NCI-H1048 (cell line): ENCODE results near the gene PARD3B.
"Not testable (repeated sequence)": the region's sequence is repeated elsewhere in the genome, so short reads cannot be mapped to it uniquely, and the experiment has no call there.

ENCODE experiments used
- DNase-seq: peaks from one replicate; lab custom pipeline; 2025; lab: John Stamatoyannopoulos, UW

Gene PARD3B

DNA sequence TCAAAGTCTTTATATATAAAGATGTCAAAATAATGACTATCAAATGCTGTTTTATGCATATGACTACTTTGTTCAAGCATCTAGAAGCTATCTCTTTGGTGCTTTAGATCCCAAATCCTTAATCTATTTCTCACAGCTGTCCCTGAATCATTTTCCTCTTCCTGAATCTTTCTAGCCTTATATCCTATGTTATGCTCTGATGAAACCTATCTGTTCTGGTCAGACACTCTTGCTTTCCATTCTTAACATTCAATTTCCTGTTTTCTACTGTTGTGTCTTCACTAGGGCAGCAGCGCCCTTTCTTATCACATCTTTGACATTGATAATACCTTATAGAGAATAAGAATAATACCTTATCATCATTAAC is 6.3 kb upstream of the PARD3B start:
- no peak for DNase-seq

DNA sequence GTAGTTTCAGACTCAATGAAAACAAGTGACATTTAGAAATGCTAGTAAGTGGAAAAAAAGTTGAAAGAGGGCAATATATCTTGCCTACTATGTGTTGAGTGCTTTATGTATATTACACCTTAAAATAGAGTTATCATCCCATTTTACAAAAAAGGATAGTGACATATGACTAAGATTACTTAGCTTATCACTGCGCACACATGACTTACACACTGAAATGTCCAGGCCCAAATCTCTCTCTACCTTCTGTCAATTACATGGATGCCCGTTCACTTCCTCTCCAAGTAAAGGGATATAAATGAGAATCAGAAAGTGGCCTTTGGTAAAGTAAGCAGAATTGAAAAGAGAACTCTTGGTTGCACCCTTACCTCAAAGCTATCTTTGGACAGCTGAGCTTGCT is 3.6 kb upstream of the PARD3B start:
- DNase-seq: no peak

DNA sequence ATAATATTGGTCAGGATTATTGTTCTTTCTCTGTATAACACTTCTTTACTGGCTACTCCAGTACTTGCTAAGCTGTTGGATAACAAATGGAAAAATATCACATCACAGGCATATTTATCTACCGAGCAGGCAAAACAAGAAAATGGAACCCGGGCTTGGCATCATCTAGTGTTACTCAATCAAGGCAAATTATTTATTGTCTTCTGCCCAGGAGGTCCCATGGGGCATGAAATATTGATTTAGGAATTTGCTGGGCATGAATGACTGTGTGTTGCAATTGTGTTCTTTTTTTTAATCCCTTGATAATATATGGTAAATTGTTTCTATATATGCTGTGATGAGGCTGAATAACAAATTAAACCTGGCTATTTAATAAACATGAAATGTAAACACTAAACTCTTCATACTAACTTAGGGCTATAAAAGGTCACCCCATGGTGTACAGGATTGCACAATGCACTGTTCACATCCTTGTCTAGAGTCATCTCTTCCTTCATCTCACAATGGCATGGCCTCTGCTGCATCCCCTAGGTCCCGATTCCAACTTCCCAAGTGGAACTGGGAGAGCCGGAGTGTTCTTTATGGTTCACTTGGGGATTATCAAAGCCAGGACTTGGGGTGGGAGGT is 2.2 kb upstream of the PARD3B start:
- no peak for DNase-seq

DNA sequence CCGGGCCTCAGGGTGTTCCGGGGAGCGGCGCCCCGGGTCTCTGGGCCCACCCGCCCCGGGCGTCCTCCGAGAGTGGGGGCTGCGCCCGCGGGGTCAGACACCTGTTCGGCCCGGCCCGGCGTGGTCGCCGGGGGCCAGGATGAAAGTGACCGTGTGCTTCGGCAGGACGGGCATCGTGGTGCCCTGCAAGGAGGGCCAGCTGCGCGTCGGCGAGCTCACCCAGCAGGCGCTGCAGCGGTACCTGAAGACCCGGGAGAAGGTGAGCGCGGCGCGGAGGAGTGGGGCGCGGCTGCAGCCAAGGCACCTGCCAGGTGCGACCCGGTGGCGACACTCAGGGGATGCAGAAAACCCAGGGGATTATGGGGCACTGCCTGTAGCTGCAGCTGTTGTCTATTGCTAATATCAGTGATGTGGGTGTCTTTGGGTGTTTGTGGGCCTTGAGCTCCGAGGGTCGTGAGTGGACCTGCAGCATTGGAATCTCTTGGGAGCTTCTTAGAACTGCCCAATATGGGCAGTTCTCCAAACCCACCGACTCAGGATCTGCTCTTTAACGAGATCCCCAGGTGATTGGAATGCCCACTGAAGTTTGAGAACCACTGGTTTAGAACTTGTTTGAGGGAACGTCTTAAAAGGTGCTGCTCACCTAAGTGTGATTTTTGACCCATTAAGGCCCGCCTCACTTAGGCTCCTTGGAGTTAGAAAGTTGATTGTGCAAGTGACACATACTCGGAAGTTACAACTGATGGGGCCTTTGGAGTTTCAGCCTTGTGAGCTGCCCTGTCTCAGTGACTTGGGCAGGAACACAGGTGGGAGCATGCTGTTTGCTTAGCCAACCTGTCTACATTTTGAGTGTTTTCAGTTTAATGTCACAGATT is 823 bp downstream of the PARD3B start:
- no peak for DNase-seq

DNA sequence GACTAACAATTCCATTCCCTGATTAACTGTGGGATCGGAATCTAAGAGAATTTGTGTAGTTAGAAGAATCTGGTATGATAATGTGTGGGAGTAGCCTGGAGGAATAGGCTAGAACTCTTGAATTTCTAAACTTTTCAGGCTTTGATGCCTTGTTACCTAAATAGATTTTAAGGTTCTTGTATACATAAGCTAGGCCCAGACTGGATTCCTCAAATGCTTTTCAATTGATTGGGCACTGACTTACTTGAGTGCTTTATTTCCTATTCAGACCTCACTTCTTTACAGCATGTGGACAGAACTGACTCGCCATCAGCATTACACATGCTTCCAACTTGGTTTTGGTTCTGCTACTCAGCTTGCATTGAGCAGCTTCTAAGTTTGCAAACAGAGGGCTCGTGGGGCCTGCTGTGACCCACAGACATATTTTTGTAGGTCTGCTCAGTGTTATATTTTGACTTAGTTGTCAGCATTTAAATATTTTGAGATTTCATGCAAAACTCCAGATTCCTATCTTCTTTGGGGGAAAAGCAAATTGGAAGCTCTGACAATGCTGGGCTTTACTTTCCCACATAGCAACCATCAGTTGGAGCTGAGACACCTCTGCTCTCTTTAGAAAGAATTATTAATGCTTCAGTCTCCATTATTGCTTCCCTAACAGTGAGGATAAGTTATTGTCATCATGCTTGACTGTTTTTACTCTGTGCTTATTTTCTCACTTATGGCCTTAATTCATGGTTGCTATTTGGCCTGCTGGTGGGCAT is 5.7 kb downstream of the PARD3B start:
- no peak for DNase-seq

DNA sequence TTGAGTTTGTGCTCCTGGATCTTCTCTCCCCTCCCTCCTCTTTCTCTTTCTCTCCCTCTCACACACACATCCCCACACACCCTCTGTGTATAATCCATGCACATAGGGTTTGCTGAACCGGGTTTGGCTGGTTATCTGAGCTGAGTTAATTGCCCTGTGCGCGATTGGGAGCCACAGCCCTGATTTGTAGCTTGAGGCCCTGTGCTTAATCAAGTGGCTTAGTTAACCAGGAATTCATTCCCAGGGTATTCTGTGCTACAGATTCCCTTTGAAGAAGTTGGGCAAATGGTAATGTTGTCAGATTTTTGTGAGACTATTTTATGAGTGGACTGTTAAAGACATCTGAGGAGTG is 6.2 kb downstream of the PARD3B start:
- no peak for DNase-seq

DNA sequence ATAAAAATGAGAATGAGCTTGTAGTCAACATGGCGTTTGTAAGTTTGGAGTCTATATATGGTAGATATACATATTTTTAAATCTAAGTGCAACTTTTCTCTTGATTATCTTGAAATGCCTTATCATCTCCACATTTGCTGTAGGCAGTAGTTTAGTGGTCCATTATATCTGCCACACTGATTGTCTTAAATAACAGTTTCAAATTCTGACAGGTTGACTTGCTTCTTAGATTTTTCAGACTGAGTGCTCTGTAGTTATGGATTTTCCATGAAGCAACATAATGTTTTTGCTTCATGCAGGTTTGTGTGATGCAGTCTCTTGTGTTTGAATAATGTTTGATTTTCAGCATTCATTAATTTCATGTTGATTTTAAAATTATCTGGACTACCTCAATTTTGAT is 12.3 kb downstream of the PARD3B start:
- DNase-seq: no peak

DNA sequence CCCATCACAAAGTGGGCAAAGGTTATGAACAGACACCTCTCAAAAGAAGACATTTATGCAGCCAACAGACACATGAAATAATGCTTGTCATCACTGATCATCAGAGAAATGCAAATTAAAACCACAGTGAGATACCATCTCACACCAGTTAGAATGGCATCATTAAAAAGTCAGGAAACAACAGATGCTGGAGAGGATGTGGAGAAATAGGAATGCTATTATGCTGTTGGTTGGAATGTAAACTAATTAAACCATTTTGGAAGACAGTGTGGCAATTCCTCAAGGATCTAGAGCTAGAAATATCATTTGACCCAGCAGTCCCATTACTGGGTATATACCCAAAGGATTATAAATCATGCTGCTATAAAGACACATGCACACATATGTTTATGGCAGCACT is 14.1 kb downstream of the PARD3B start:
- DNase-seq: not testable (repeated sequence)

DNA sequence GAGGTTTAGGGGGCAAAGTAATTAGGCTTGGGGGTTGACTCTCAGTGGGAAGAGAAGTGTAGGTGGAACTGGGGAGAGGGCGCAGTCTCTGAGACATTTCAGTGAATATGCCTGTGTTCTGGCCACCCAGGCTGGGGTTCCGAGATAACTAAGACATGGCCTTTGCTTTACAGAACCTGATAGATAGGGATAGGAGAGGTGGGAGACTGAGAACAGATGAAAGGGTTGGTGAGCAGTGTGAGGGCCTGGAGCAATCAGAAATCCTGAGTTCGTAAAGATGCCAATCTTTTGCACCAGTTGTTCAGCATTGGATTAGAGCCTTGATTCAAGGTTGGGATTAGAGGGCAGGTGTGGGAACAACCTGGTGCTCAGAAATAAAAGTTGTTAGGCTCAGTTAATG is 15.6 kb downstream of the PARD3B start:
- no peak for DNase-seq

DNA sequence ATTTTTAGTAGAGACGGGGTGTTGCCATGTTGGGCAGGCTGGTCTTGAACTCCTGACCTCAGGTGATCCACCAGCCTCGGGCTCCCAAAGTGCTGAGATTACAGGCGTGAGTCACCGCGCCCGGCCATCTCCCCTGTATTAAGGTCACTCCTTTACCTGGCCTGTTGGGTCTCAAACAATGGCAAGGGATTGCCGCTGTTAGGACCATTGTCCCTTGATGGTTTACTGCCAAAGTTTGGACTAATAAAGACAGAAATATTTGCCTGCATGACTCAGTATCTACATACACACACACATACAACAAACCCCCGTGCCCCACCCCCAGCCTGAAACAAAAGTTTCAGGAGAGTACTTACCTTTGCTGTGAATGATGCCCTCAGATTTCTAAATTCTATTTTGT is 16.5 kb downstream of the PARD3B start:
- DNase-seq: no peak

DNA sequence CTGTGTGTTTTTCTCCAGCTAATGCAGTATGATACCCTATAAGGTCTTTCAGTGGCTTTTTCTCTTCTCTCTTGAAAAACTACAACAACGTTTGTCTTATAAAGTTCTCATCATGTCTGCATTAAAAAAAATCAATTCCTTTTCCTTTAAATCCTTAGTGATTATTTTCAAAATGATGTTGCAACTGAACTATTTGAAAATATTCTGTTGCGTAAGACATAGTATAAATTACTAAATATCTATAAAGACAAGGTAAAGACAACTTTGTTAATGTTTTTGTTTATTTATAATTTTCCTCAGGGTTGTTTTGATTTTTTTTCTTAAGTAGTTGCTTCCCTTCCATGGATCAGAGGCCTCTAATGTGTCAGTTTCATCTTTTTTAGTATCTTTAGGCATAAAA is 21.2 kb downstream of the PARD3B start:
- no peak for DNase-seq

DNA sequence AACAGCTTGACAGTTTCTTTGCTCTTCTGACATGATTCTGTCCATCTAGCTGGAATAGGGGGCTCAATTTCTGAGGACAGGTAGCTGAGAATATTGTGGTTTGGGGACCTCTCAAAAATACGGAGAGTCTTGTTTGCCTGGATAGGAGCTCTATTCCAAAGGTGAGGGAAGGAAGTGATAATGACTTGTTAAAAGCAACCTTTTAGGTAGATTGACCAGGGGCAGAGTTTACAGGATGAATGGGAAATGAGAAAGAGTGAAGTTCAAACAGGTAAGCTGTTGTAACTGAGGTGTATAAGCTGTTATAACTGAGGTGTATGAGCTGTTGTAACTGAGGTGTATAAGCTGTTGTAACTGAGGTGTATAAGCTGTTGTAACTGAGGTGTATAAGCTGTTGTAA is 25.1 kb downstream of the PARD3B start:
- no peak for DNase-seq

DNA sequence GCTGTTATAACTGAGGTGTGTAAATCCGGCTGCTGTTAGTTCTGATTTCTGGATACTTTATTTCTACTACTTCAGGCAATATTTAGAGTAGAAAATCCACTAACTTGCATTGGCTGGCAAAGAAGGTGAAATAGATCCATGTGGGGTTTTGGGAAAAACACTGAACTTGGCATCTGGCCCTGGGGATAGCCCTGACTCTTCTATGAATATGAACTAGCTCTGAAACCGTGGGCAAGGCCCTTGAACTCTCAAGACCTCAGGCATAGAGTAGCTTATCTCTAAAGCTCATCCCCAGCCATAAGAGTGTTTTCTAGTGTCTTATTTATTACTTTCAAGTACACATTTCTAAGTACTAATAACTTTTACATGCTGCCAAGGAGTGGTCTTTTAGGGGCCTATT is 25.8 kb downstream of the PARD3B start:
- no peak for DNase-seq

DNA sequence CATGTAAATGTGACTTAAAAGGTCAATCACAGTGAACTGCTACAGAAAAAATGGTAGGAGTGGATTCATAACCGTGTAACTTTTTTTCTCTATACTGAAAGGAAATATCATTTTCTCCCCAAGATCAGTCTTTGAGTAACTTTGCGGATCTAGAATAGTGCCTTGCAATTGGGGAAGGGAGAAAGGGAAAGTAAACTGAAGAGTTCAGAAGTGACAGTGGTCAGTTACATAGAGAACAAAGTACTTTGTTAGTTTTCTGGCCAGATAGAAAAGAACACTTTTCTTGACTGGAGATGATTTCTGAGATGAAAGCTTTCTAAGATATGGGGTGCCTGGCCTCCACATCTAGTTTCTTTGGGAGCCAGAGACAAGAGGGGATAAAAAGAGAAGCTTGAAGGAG is 26.6 kb downstream of the PARD3B start:
- DNase-seq: no peak

DNA sequence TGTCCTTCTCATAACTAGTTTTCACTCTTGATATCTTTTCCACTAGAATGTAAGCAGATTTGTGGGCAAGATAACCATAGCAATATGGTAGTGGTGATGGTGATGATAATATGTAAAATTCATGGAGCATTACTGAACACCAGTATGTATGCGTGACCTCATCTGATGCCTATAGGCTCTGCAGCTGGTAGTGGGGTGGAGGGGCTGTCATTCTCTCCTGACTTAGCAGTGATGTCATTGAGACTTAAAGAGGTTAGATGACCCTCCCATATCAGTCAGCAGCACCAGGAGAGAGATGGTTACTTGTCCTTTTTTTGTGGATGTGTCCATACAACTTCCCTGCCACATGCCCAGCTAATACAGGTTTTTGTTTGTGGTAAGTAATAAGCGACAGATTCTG is 27.9 kb downstream of the PARD3B start:
- DNase-seq: no peak

DNA sequence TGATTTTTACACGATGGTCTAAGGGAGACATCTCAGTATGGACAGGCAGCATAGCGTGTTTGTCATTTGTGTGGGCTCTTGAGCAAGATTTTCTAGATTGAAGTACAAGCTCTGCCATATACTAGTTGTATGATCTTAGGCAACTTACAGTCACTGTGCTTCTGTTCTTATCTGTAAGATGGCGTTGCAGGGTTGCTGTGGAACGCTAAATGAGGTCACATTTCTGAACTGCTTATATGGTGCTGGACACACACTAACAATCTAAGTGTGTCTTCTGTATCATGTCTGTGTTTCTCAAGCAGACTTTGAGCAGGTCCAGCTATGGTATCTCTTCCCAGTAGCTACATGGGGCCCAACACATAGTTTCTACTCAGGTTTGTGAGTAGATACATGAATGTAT is 29.2 kb downstream of the PARD3B start:
- DNase-seq: no peak

DNA sequence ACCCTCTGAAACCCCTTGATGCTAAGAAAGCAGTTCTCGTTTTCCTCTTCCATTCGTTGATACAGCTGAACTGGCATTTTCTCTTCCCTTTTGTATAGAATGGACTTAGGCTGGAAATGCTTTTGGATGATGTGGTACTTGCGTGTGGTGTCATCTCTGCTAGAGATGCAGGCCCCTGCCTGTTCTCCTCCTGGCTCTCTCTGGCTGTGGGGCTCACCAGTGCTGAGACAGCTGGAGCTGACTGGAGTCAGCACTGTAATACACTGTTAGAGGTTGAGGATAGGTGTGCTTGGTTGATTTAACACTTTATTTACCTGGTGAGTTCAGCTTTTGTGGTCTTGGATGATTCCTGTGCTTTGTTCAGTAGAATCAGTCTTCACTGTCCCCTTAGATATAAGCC is 30.2 kb downstream of the PARD3B start:
- no peak for DNase-seq

DNA sequence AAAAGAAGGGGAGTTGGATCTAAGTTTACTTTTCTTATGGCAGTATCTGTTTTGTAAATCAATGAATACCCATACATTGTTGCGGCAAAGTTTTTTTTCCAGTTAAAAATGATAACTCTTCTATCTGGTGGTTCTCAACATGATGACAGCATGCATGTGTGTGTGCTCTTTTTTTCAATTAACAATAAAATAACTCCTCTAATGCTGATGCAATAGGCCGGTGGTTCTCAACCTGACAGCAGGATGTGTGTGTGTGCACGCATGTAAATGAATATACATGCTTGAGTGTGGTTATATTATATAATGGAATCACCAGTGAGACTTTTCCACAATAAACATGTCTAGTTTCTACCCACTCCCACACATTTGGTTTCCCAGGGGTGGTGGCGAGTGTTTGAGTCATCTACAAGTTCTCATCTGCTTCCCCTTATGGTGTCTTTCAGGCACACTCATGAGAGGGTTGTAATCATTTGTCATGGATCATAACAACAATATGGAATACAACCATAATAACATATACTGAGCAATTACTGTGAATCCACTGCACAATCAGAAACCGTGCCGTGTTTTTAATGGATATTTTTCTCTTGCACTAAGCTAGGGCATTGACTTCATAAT is 31.2 kb downstream of the PARD3B start:
- no peak for DNase-seq

DNA sequence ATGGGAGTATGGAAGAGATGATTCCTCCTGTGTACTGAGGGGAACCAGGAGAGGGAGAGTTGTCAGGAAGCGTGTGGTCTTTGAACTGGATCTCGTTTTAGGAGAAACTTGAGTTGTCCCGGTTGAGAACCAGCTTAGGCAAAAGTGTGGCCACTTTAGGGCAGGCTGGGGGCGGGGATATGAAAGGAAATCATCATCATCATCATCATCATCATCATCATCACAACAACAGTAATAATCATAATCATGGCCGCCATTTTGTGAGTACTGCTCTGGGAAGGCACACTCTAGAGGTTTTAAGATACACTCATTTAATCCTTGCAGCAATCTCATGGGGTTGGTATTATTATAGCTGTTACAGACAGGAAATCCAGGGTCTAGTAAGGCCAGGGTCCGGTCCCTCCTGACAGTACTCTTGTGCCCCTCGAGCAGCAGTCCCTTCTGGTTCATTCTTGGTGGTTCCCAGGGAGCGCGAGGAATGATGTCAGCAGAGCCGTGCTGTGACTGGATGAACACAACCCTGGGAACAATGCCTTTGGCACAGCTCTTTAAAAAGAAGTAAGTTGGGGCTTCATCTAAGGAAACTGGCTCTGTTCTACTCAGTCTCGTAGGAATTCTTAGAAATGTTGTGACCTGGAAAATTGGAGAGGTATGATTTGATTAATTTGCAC is 33.8 kb downstream of the PARD3B start:
- DNase-seq: no peak

DNA sequence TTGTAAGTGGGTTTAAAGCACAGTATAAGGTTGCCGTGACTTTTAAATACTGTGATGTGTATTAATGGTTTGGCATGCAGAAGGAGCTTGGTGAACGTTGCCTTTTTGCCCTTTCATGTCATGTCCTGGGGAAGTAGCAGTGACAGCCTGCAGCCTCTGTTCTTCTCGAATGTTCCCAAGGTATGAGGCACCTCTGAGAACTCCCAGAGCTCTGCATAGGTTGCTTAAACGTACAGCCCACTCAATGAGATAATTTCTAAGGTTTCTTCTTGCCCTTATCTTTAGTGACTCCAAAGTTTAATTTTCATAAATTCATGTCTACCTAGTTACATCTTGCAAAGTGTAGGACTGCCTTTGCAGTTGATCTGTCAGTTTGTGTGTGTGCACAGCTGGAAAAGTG is 36.7 kb downstream of the PARD3B start:
- DNase-seq: no peak

DNA sequence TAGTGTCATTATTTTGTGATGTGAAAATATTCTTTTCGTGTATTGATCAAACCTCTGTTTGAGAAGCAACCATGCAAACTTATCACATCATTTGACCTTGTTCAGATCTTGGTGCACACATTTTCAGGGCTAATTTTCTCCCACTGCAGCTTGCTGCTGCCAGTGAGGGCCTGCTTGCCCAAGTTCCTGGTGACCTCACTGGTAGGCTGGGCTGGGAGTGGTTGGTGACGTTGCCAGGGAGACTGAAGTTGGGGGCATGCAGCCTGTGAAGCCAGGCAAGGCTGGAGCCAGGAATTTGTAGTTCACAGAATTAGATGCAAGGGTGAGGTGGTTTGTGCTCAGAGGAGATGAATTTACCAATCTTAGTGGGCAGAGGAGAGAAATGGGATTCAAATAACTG is 38.5 kb downstream of the PARD3B start:
- no peak for DNase-seq

DNA sequence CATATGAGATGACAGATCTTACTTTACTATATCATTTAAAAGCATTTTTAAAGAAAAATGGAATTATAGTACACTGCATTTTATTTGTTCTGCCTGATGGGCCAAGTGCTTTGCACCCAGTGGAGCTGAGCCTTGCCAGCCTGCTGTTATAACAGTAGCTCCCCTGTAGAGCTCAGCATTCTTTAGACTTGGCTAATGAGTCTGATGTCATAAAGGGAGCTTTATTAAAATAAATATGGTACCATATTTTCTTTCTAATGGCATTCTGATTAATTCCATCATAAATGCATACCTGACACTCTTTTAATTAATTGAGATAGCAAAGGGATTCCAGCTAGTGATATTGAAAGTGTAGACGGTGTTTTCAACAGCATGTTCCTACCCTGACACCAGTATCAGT is 40.7 kb downstream of the PARD3B start:
- DNase-seq: no peak
